HL-60 (cell line): ENCODE measurements around the gene CACNA1D.
"Not testable (repeated sequence)": the region's sequence is repeated elsewhere in the genome, so short reads cannot be mapped to it uniquely, and the experiment has no call there.

Experiments
- CTCF ChIP-seq: IDR thresholded peaks from one replicate; pipeline ENCODE4 v1.5.1; 2011; ENCODE audit warnings: low read length, control low read depth, inconsistent platforms; ENCODE audit not compliant: insufficient read depth
- GABPA ChIP-seq: IDR thresholded peaks from 2 replicates; pipeline ENCODE4 v1.6.1; 2012; ENCODE audit warnings: low read depth
- POLR2AphosphoS5 ChIP-seq: IDR thresholded peaks from 2 replicates; pipeline ENCODE4 v1.6.1; 2012; ENCODE audit warnings: low read depth
- REST ChIP-seq: IDR thresholded peaks from 2 replicates; pipeline ENCODE4 v1.6.1; 2012; ENCODE audit warnings: low read depth; ENCODE audit not compliant: insufficient replicate concordance
- SPI1 ChIP-seq: IDR thresholded peaks from 2 replicates; pipeline ENCODE4 v1.6.1; 2012; ENCODE audit warnings: low read depth, mild to moderate bottlenecking, borderline replicate concordance

- not testable (repeated sequence) for TF ChIP-seq CTCF, POLR2AphosphoS5, GABPA, REST, SPI1
These were observed 18.0 kb upstream of the CACNA1D start for GRCh38 chr3:53476372-53476771.
